ENCODE data around the gene TMEM132E.

Gene TMEM132E

GRCh38 chr17:34579017-34579946 is at the start of gene TMEM132E:
Gene TMEM132E (plus strand): TSS chr17:34579582. CDS start chr17:34581077, 1,495 bp downstream.
- in situ Hi-C loops (cut with MboI; ENCODE audit: low sequenced_read_pairs), result no loop called here

- in situ Hi-C loops (cut with MboI; ENCODE audit: low sequenced_read_pairs), result loop anchor here (25.0 kb wide), 1 partner anchor 581 kb away; the partner anchor contains the start of genes FNDC8 and RAD51D
Observed at GRCh38 chr17:34530918-34531317, 48.5 kb upstream of the TMEM132E start.

- in situ Hi-C loops (cut with MboI; ENCODE audit: low sequenced_read_pairs), result loop anchor here (25.0 kb wide), 1 partner anchor 580 kb away; the partner anchor contains the start of genes FNDC8 and RAD51D
Observed at GRCh38 chr17:34532281-34533065, 46.9 kb upstream of the TMEM132E start.

- in situ Hi-C loops (cut with MboI; ENCODE audit: low sequenced_read_pairs), result loop anchor here (25.0 kb wide), 1 partner anchor 578 kb away; the partner anchor contains the start of genes FNDC8 and RAD51D
Observed at GRCh38 chr17:34533806-34534527, 45.4 kb upstream of the TMEM132E start.

- in situ Hi-C loops (cut with MboI; ENCODE audit: low sequenced_read_pairs), result loop anchor here (25.0 kb wide), 1 partner anchor 575 kb away; the partner anchor contains the start of genes FNDC8 and RAD51D
Observed at GRCh38 chr17:34537445-34537844, 41.9 kb upstream of the TMEM132E start.

GRCh38 chr17:34538582-34538981 is 40.8 kb upstream of the TMEM132E start:
- in situ Hi-C loops (cut with MboI; ENCODE audit: low sequenced_read_pairs), result loop anchor here (25.0 kb wide), 1 partner anchor 574 kb away; the partner anchor contains the start of genes FNDC8 and RAD51D

- in situ Hi-C loops (cut with MboI; ENCODE audit: low sequenced_read_pairs), result loop anchor here (25.0 kb wide), 1 partner anchor 572 kb away; the partner anchor contains the start of genes FNDC8 and RAD51D
Observed at GRCh38 chr17:34539881-34540280, 39.5 kb upstream of the TMEM132E start.

GRCh38 chr17:34542700-34543336 is 36.6 kb upstream of the TMEM132E start:
- in situ Hi-C loops (cut with MboI; ENCODE audit: low sequenced_read_pairs), result loop anchor here (25.0 kb wide), 1 partner anchor 569 kb away; the partner anchor contains the start of genes FNDC8 and RAD51D

GRCh38 chr17:34547453-34548063 is 31.8 kb upstream of the TMEM132E start:
- in situ Hi-C loops (cut with MboI; ENCODE audit: low sequenced_read_pairs), result loop anchor here (25.0 kb wide), 1 partner anchor 565 kb away; the partner anchor contains the start of genes FNDC8 and RAD51D

GRCh38 chr17:34549966-34550365 is 29.4 kb upstream of the TMEM132E start:
- in situ Hi-C loops (cut with MboI; ENCODE audit: low sequenced_read_pairs), result loop anchor here (25.0 kb wide), 1 partner anchor 562 kb away; the partner anchor contains the start of genes FNDC8 and RAD51D

GRCh38 chr17:34553907-34554306 is 25.5 kb upstream of the TMEM132E start:
- in situ Hi-C loops (cut with MboI; ENCODE audit: low sequenced_read_pairs), result no loop called here

GRCh38 chr17:34556384-34556783 is 23.0 kb upstream of the TMEM132E start:
- in situ Hi-C loops (cut with MboI; ENCODE audit: low sequenced_read_pairs), result no loop called here

GRCh38 chr17:34556931-34557330 is 22.5 kb upstream of the TMEM132E start:
- in situ Hi-C loops (cut with MboI; ENCODE audit: low sequenced_read_pairs), result no loop called here

GRCh38 chr17:34561328-34561727 is 18.1 kb upstream of the TMEM132E start:
- in situ Hi-C loops (cut with MboI; ENCODE audit: low sequenced_read_pairs), result no loop called here

GRCh38 chr17:34562387-34562786 is 17.0 kb upstream of the TMEM132E start:
- in situ Hi-C loops (cut with MboI; ENCODE audit: low sequenced_read_pairs), result no loop called here

GRCh38 chr17:34565713-34566112 is 13.7 kb upstream of the TMEM132E start:
- in situ Hi-C loops (cut with MboI; ENCODE audit: low sequenced_read_pairs), result no loop called here

- in situ Hi-C loops (cut with MboI; ENCODE audit: low sequenced_read_pairs), result no loop called here
Observed at GRCh38 chr17:34566201-34566600, 13.2 kb upstream of the TMEM132E start.

- in situ Hi-C loops (cut with MboI; ENCODE audit: low sequenced_read_pairs), result no loop called here
Observed at GRCh38 chr17:34566873-34567272, 12.5 kb upstream of the TMEM132E start.

All from HL-60/S4 treated with phorbol 12-myristate 13-acetate at 8.2 ng/mL for 4 days and 3 days (cell line).